GM21360 (cell line): ENCODE data around the gene KIRREL3.
A peak's percentile ranks its signal among the peaks of the same experiment; 100 is the strongest.

Source experiments
- ATAC-seq: cut with Tn5 transposase; IDR thresholded peaks from one replicate; pipeline ENCODE4 v1.9.1; 2021; ENCODE audit warnings: mild to moderate bottlenecking, moderate library complexity; ENCODE audit not compliant: unreplicated experiment

Gene KIRREL3

DNA sequence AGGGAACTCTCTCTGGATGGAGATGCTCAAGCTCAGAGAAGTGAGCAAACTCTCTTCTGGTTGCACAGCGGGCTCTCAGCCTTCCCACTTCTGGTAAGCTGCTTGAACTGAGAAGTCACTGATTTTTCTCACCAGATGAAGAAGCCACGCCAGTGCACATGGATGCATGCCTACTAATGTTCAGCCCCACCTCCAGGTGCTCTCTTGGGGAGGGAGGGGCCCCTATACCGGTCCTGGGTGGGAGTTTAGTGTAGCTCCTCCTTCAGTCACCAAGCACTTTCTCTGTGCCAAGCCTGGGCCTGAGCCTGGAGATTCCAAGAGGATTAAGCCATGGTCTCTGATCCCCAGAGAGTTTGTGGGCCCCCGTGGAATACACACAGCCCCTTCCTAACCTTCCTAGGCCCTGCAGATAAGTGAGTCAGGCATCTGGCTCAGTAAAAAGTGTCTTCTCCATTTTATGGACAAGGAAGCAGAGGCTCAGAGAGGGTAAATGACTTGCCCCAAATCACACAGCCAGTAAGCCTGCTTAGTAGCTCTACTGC lies 502.9 kb downstream of the KIRREL3 start:
- no peak for ATAC-seq

- no peak for ATAC-seq
Observed at GRCh38 chr11:126496576-126497337, 503.8 kb downstream of the KIRREL3 start.

DNA sequence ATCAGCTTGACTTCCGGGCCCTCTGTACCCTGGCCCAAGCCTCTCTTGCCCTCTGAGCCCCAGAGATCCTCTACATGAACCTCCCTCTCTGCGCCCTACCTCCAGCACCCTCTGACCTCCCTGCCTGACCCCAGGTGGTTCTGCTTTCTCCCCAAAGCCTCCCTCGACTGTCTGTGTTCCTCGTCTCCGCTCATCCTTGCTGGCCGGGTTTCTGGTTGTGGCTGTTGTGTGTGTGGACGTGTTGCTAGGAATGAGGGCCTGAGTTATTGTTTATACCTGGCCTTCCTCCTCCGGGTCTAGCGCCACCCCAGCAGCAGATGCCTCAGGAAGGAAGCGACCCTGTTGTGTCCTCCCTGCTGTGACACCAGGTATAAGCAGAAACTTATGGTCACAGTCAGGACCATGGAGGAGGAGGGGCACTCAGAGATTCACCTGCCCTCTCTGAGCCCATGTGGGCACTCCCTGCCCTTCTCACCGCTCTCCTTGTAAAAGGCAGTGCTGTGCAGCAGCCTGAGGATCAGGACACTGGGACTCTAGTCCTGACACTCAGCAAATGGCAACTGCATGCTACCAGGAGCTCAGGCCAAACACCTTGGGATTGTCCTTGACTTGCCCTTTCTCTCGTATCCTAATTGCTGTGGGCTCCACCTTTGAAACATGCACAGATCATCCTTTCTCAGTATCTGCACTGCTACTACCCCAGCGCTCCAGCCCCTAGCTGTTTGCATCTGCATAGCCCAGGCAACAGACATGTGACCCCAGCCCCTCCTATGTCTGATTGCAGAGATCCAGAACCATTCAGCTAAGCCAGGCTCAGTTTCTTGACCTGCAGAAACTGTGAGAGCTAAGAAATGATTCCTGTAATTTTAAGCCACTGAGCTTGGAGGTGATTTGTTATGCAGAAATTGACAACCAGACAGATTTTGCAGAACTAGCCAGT lies 505.0 kb downstream of the KIRREL3 start:
- ATAC-seq: no peak

DNA sequence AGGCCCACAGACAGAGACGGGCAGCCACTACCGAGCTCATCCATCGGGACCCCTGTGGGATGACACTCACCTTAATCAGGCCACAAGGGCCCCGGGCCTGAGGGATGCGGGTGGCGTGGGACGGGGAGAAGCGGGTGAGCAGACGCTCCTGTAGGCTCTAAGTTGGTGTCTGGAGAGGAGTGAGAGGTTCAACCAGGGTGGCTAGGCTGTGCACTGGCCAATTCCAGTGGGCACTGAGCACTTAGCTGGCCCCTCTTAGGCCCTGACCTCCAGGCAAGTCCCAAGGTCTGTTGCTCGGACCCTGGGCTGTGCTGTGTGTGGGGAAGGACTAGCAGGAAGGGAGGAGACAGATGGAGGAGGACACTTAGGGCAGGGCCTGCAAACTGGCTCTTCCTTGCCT lies 505.7 kb downstream of the KIRREL3 start:
- no peak for ATAC-seq

DNA sequence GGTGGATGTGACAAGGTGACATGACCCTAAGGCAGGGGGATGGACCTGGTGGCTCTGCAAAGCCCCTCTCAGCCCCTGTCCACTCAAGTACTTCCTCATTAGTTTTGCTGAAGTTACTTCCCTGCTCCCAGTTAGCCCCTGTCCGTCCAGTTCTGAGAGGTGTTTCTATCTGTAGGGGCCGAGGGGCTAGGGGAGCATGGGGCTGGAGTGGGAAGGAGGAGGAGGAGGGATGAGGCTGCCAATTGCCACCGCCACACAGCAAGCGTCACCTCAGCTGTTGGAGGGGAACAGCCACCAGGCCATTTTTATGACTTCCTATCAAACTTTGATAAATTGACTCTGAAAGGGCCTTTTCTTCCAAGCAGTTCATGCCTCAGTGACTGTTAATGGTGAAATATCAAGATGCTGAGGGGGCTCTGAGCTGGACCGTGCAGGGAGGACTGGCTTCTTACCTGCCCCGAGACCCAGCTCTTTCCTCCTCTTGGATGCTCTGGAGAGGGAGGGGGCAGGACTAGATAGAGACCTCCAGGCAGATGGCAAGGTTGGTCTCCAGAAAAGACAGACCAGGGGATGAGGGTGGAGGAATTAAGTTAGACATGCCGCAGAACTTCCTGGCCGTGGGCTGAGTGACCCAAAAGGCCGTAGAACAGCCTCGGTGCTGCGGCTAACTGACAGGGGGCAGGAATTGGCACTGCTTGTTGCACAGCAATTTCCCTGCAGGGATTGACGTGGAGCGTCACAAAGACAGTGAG lies 508.1 kb downstream of the KIRREL3 start:
- no peak for ATAC-seq

DNA sequence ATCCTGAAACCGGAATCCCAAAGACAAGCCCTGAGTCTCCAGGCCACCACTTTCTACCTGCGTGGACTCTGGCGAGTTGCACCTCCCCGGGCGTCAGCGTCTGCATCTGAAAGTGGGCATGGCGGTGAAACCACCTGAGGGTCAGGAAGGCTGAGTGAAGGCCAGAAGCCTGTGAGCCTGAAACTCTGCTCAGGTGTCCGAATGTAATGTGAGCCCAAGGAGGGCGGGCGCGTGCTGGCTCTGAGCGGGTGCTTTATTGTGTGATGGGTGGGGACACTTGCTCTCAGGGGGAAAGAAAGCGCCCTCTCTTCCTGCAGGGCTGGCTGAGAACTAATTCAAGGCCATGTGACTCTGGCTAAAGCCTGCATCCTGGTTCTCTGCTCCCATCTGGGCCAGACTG lies 509.5 kb downstream of the KIRREL3 start:
- ATAC-seq: no peak

- ATAC-seq: no peak
Observed at GRCh38 chr11:126489836-126490660, 510.5 kb downstream of the KIRREL3 start.

DNA sequence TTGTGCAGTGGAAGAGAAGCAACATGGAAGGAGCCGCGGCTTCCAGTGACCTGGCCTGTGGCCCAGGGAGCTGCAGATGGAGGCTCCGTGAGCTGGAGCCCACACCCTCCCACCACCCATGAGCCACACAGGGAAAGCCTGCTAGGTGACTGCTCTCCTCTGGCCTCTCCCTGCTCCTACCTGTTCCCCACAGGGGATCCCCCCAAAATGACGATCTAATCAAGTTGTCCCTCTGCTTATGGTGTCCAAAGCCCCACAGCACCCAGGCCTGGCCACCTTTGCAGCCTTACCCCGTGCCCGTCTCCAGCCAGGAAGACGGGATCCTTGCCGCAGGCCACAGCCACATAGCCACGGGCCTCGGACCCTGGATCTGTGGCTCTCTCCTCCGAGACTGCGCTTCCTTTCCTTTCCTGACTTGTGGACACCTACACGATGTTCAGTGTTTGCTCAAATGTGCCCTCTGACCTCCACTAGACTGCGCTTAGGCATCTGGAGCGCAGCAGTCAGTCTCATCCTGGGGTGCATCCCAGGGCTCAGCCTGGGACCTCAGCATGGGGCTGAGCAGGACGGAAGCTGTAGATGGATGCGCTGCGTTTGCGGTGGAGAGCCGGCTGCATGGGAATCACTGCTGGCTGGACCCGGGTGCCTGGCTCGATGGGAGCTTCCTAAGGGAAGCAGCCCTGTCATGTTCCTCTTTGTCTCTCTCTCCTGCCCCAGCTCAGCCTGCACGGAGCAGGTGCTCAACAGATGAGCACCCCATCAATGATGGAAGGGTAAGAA lies 511.8 kb downstream of the KIRREL3 start:
- no peak for ATAC-seq

DNA sequence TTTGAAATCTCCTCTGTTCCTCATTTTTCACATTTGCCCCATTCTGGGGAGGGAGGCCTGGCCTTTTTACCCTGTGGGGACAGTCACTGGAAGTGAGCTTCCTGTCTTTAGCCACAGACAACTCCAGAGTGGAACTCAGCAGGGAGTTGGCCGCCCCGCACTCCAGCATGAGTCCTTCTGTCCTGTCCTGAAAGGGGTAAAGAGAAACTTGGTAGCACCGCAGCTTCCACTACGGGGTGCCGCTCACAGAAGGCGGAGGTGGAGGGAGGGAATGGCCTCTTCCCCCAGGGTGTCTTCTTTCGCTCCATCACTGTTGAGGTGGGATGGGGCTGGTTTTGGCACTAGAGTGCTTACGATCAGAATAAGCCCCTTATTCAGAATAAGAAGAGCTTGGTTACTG lies 512.9 kb downstream of the KIRREL3 start:
- no peak for ATAC-seq

DNA sequence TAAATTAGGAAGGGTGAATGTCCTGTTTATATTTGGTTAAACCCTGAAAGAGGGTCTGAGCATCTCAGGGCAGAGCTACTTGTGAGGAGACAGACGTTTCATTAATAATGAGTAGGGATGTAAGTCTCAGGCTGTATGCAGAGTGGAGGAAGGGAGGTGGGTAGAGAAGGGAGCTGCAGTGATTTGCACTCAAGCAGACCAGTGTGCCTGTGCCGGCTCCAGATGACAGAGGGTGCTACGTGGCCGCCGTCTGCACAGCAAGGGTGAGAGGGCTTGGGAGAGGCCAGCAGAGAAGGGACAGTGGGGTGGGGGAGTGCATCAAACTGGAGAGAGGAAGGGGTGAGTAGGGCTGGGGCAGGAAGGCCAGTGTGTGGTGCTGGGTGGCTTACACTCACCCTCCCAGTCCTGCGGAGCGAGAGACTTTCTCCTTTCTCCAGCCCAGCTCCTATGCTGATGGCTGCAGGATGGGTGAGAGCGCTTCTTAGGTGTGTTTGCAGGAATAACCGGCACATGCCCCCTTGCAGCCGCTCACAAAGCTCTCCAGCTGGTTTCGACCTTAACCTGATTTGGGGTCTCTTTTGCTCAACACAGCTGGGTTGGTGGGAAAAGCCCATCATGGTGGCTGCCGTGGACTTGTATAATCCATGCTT lies 514.5 kb downstream of the KIRREL3 start:
- no peak for ATAC-seq

DNA sequence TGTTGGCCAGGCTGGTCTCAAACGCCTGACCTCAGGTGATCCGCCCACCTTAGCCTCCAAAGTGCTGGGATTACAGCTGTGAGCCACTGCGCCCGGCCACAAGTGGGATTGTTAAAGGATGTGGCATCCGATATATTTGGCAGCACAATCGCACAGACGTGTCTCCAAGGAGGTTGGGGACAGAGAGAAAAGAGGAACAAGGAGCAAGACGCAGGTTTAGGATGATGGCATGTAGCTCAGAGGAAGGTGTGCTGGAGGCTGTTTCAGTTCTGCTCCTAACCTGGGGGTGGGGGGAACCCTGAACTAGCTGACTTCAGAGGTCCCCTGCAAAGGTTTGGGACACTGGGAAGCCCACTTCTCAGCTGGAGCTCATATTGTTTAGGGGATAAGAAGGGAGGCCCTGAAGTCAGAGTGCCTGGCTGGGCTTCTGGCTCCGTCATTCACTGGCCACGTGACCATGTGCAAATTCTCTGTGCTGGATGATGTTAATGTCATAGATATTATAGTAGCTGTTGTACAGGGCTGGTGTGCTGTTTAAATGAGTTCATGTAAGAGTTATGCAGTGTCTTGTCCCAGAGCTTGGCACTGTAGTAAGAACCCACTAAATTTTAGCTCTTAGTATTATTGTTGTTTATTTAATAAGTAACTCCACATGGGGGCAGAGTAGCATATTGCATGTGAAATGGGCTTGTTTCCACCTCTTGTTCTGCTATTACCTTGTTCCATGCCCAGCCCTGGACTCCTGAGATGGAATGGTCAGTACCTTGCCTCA lies 515.4 kb downstream of the KIRREL3 start:
- ATAC-seq: peak; percentile 77

GRCh38 chr11:126484266-126484665 lies 516.3 kb downstream of the KIRREL3 start:
- no peak for ATAC-seq

GRCh38 chr11:126483621-126484195 lies 516.9 kb downstream of the KIRREL3 start:
- no peak for ATAC-seq

GRCh38 chr11:126482586-126483108 lies 517.9 kb downstream of the KIRREL3 start:
- no peak for ATAC-seq

DNA sequence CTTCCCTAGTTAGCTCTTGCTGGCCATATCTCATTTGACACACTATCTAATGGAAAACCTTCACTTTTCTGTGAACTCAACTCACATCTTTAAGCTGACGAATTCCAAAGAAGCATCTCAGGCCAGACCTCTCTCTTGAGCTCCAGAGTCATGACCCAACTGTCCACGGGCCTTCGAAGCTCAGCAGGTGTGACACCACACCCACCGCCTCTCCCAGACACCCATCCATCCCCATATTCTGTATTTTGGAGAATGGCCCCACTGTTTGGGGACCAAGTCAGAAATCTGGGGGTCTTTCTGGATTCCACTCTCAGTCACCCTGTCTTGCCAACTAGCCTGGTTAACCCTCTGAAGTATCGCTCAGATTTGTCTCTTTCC lies 519.3 kb downstream of the KIRREL3 start:
- ATAC-seq: no peak

- peak; percentile 46 for ATAC-seq
Observed at GRCh38 chr11:126480410-126481302, 519.9 kb downstream of the KIRREL3 start.

DNA sequence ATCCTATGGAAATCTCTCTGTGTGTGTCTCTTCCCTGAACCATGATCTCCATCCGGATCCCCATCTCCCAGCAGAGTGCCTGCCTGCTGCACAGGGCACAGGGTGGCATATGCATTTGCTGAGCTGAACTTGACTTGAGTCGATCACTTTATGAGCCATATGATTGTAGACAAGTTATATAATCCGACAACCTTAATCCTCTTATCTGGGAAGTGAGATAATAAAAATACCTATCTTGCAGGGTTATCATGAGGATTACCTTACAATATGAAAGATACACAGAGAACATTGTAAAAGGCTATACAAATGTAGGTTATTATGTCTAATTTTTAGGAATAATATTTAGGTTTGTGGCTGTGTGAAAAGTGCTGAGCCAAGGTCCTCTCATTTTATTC lies 520.6 kb downstream of the KIRREL3 start:
- ATAC-seq: no peak
